Measurements from ENCODE around the gene SLC6A19. TPM values are rescaled to one million over a fixed set of nuclear protein-coding genes. Genes with fewer than 3 reads are reported as not detected.

Gene SLC6A19
- total RNA-seq, 1 experiment from 2014 or later, result not detected

DNA sequence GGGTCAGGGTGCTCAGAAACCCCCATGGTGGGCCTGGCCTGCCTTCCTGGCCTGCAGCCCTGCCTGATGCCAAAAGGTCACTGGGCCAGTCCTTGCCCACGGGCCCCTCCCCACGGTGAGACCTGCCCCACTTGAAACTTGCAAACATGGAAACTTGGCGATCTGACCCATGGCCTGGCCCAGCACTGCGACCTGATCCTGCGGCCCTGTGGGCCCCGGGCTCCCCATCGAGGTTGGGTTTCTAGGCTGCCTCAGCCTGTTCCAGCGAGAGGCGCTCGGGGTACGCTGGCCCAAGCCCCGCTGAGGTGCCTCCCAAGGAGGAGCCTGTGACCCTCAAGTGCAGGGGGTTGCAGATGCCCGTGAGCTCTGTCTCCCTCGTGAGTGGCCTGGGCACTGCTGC is 37.5 kb upstream of the SLC6A19 start:
- peaks cover 23% of the 10 kb centered on the region for H3K4me1 ChIP-seq (ENCODE audit: insufficient read depth, low read length)
- no peaks in the 10 kb centered on the region for H3K9me2 ChIP-seq (replicated peaks; ENCODE audit: low read length)
- H3K27me3 ChIP-seq (ENCODE audit: low read length), result no peaks in the 10 kb centered on the region
- BruUV-seq (replicated peaks), result no TSS peak
- H2AFZ ChIP-seq (ENCODE audit: low read length), result no peak overlapping the region
- H3K9me3 ChIP-seq (ENCODE audit: low read length), result no peaks in the 10 kb centered on the region
- no peaks in the 10 kb centered on the region for H4K20me1 ChIP-seq (ENCODE audit: low read length)
- no peaks in the 10 kb centered on the region for H3K36me3 ChIP-seq (ENCODE audit: low read depth, low read length)
- no peak overlapping the region for H3K27ac ChIP-seq (ENCODE audit: low read length)
- ChIA-PET POLR2A (ENCODE audit: unreplicated experiment) (no interaction called here), CTCF (no interaction called here)
- ATAC-seq, result no peak
- H3K4me3 ChIP-seq (ENCODE audit: low read length), result no peak overlapping the region
- no peak for DNase-seq
- no peaks in the 10 kb centered on the region for H3K79me2 ChIP-seq (ENCODE audit: low read length)
- intact Hi-C loops (cut with micrococcal nuclease), result loop anchor here (10.0 kb wide), 1 partner anchor 159 kb away; the partner anchor contains the start of gene NKD2
- no peaks in the 10 kb centered on the region for H3F3A ChIP-seq (ENCODE audit: low read length, unreplicated experiment)
- TF ChIP-seq CTCF (conservative IDR thresholded peaks at IDR 0.05; ENCODE audit: low read depth, low read length) (no peak), EZH2phosphoT487 (IDR thresholded peaks at IDR 0.05; ENCODE audit: borderline replicate concordance, low read length) (no peak), EZH2 (IDR thresholded peaks at IDR 0.05; ENCODE audit: low read length, unreplicated experiment) (no peak)
- no peak overlapping the region for H3K9ac ChIP-seq (ENCODE audit: low read length)
- no peak overlapping the region for H3K4me2 ChIP-seq (ENCODE audit: low read length)

- Histone ChIP-seq H4K20me1 (ENCODE audit: low read length) (no peaks in the 10 kb centered on the region), H3K79me2 (ENCODE audit: low read length) (no peaks in the 10 kb centered on the region), H3K4me2 (ENCODE audit: low read length) (no peak overlapping the region), H3K36me3 (ENCODE audit: low read depth, low read length) (no peaks in the 10 kb centered on the region), H3K4me1 (ENCODE audit: insufficient read depth, low read length) (peaks cover 23% of the 10 kb centered on the region), H2AFZ (ENCODE audit: low read length) (no peak overlapping the region), H3F3A (ENCODE audit: low read length, unreplicated experiment) (no peaks in the 10 kb centered on the region), H3K9me2 (replicated peaks; ENCODE audit: low read length) (no peaks in the 10 kb centered on the region), H3K4me3 (ENCODE audit: low read length) (no peak overlapping the region), H3K27ac (ENCODE audit: low read length) (no peak overlapping the region), H3K9ac (ENCODE audit: low read length) (no peak overlapping the region), H3K9me3 (ENCODE audit: low read length) (no peaks in the 10 kb centered on the region), H3K27me3 (ENCODE audit: low read length) (no peaks in the 10 kb centered on the region)
- no peak for ATAC-seq
- ChIA-PET POLR2A (ENCODE audit: unreplicated experiment) (no interaction called here), CTCF (no interaction called here)
- DNase-seq, result no peak
- TF ChIP-seq EZH2phosphoT487 (IDR thresholded peaks at IDR 0.05; ENCODE audit: borderline replicate concordance, low read length) (no peak), CTCF (conservative IDR thresholded peaks at IDR 0.05; ENCODE audit: low read depth, low read length) (no peak), EZH2 (IDR thresholded peaks at IDR 0.05; ENCODE audit: low read length, unreplicated experiment) (no peak)
- intact Hi-C loops (cut with micrococcal nuclease), result loop anchor here (10.0 kb wide), 1 partner anchor 160 kb away; the partner anchor contains the start of gene NKD2
- BruUV-seq (replicated peaks), result no TSS peak
Measured at GRCh38 chr5:1164696-1165630, 36.4 kb upstream of the SLC6A19 start.

- Histone ChIP-seq H3K27ac (ENCODE audit: low read length) (no peak overlapping the region), H3K27me3 (ENCODE audit: low read length) (no peaks in the 10 kb centered on the region), H3K9me2 (replicated peaks; ENCODE audit: low read length) (no peaks in the 10 kb centered on the region), H2AFZ (ENCODE audit: low read length) (no peak overlapping the region), H3K9me3 (ENCODE audit: low read length) (no peaks in the 10 kb centered on the region), H3K79me2 (ENCODE audit: low read length) (no peaks in the 10 kb centered on the region), H3K4me3 (ENCODE audit: low read length) (no peak overlapping the region), H4K20me1 (ENCODE audit: low read length) (no peaks in the 10 kb centered on the region), H3F3A (ENCODE audit: low read length, unreplicated experiment) (no peaks in the 10 kb centered on the region), H3K4me2 (ENCODE audit: low read length) (no peak overlapping the region), H3K36me3 (ENCODE audit: low read depth, low read length) (no peaks in the 10 kb centered on the region), H3K4me1 (ENCODE audit: insufficient read depth, low read length) (peaks cover 22% of the 10 kb centered on the region), H3K9ac (ENCODE audit: low read length) (no peak overlapping the region)
- ATAC-seq (no peak), DNase-seq (no peak)
- POLR2A ChIA-PET (ENCODE audit: unreplicated experiment), result no interaction called here
- TF ChIP-seq EZH2 (IDR thresholded peaks at IDR 0.05; ENCODE audit: low read length, unreplicated experiment), result no peak
- intact Hi-C loops (cut with micrococcal nuclease), result loop anchor here (10.0 kb wide), 1 partner anchor 161 kb away; the partner anchor contains the start of gene NKD2
- CTCF ChIA-PET, result no interaction called here
- BruUV-seq (replicated peaks), result no TSS peak
Measured at GRCh38 chr5:1165864-1166263, 35.5 kb upstream of the SLC6A19 start.
